ENCODE data around the gene GATD1. TPM values are rescaled to one million over a fixed set of nuclear protein-coding genes. Genes with fewer than 3 reads are reported as not detected.

Gene GATD1
- total RNA-seq, 2 donors from 2014 or later: 39.9 to 84.9 TPM

DNA sequence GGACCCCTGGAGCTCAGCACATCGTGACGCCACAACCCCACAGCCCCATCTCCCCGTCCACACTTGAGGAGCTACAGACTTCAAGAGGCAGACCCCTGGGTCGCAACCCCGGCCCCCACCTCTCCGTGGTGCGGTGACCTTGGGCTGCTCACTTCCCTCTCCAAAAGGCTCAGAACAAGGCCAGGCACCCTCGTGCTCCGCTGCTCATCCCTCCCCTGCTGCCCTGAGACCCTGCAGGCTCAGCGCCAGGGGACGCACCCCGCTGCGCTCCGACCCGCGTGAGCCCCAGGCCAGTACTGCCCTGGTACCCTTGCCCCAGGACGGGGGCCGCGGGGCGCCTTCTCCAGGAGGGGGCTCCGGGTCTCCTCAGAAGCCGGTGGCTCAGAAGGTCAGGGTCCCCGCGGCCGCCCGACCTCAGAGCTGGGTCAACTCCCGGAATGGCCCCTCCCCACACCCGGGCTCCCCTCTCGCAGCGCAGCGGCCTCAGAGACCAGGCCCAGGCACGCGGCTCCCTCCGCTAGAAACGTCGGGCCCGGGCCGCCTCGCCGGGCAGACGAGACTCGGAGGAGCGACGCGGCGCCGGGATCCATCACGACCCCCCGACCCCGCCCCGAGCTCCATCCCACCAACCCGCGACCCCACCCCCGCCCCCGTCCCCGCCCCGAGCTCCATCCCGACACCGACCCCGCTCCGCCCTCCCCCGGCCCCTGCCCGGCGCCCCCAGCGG, 563 bp downstream of the GATD1 start:
- TF ChIP-seq, protein P1, sequence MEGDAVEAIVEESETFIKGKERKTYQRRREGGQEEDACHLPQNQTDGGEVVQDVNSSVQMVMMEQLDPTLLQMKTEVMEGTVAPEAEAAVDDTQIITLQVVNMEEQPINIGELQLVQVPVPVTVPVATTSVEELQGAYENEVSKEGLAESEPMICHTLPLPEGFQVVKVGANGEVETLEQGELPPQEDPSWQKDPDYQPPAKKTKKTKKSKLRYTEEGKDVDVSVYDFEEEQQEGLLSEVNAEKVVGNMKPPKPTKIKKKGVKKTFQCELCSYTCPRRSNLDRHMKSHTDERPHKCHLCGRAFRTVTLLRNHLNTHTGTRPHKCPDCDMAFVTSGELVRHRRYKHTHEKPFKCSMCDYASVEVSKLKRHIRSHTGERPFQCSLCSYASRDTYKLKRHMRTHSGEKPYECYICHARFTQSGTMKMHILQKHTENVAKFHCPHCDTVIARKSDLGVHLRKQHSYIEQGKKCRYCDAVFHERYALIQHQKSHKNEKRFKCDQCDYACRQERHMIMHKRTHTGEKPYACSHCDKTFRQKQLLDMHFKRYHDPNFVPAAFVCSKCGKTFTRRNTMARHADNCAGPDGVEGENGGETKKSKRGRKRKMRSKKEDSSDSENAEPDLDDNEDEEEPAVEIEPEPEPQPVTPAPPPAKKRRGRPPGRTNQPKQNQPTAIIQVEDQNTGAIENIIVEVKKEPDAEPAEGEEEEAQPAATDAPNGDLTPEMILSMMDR (IDR thresholded peaks at IDR 0.05): no peak
- intact Hi-C loops (cut with DNase I): no loop called here
- Histone ChIP-seq H3K27me3 (no peaks in the 10 kb centered on the region), H3K4me1 (peaks cover 16% of the 10 kb centered on the region), H3K9ac (ENCODE audit: low read depth in 2 of 2, low read length in 2 of 2) (peak overlapping the region; percentile 85 to 93), H3K4me3 (peak overlapping the region; percentile 72), H3K27ac (no peak overlapping the region), H3K9me3 (no peaks in the 10 kb centered on the region), H3K36me3 (no peaks in the 10 kb centered on the region)
- no peak for DNase-seq

DNA sequence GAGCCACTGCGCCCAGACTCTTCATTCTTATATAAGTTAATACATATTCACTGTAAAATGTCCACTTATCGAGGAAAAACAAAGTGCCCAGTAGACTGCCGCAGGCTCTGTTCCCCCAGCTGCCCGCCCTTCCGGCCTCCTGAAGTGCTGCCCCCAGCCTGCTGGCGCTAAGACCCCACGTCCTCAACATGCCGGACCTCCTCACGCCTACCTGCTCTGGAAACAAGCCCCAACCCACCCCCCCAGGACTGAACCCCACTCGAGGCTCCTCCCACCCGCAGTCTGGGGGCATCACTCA, 1.1 kb downstream of the GATD1 start:
- H3K27ac ChIP-seq: no peak overlapping the region
- H3K36me3 ChIP-seq: no peaks in the 10 kb centered on the region
- H3K4me1 ChIP-seq: peaks cover 16% of the 10 kb centered on the region
- H3K9me3 ChIP-seq: no peaks in the 10 kb centered on the region
- peak overlapping the region; percentile 85 to 93 for H3K9ac ChIP-seq (ENCODE audit: low read depth in 2 of 2, low read length in 2 of 2)
- H3K4me3 ChIP-seq: peak overlapping the region; percentile 72
- no peaks in the 10 kb centered on the region for H3K27me3 ChIP-seq
- TF ChIP-seq, protein P1 (IDR thresholded peaks at IDR 0.05): no peak
- intact Hi-C loops (cut with DNase I): no loop called here
- no peak for DNase-seq

DNA sequence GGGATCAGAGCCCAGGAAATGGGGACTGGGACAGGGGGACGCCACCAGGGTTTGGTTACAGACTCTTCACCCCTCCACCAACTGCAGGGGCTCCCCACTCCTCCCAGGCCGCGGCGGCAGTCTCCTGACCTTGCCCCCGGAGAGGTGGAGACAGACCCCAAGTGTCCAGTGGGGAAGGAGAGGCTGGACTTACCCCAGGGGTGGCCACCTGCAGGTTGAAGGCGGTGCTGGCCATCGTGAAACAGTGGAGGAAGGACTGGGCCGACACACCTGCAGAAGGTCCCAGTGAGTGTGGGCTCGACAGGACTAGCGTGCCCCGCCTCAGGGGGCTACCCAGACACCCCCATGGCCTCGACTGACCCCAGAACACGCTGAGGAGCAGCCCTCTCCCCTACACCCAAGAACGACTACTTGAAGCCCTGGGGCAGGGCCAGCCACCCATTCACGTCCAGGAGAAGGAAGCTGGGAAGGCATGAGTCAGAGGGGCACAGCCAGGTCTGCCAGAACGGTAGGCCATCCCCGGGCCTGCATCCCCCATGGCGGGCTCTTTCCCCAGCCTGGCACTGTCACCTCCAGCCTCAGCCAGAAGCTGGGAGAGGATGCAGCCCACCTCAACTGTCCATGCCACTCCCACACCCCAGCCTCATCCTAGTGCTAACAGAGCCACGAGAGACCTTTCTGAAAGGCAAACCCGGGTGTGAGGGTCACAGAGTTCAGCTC, 2.3 kb downstream of the GATD1 start:
- DNase-seq: no peak
- H3K9me3 ChIP-seq: no peaks in the 10 kb centered on the region
- peak overlapping the region in 1 of 2 donors; percentile 38 for H3K9ac ChIP-seq (ENCODE audit: low read depth in 2 of 2, low read length in 2 of 2)
- peaks cover 16% of the 10 kb centered on the region for H3K4me1 ChIP-seq
- peaks cover 3% of the 10 kb centered on the region for H3K36me3 ChIP-seq
- H3K27ac ChIP-seq: no peak overlapping the region
- intact Hi-C loops (cut with DNase I): no loop called here
- no peak overlapping the region for H3K4me3 ChIP-seq
- H3K27me3 ChIP-seq: no peaks in the 10 kb centered on the region
- TF ChIP-seq, protein P1 (IDR thresholded peaks at IDR 0.05): no peak

DNA sequence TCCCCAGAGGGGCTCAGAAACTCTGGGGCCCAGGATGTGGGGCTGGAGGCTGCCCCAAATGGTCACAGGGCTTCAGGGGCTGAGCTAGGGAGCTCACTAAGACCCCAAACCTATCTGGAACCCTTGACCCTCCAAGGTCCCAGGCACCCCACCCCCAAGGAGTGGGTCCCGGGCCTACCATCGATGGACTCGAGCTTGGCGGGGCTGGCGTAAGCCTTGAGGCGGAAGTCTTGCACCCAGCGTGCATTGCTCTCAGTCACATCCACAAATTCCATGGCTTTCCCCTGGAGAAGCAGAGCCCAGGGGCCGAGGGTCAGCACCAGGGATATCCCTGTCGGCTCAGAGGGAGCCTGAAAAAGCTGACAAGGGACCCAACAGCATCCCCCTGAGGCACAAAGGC, 3.5 kb downstream of the GATD1 start:
- no peaks in the 10 kb centered on the region for H3K9me3 ChIP-seq
- TF ChIP-seq, protein P1 (IDR thresholded peaks at IDR 0.05): no peak
- H3K4me3 ChIP-seq: no peak overlapping the region
- intact Hi-C loops (cut with DNase I): no loop called here
- no peak for DNase-seq
- H3K4me1 ChIP-seq: peaks cover 16% of the 10 kb centered on the region
- no peak overlapping the region for H3K9ac ChIP-seq (ENCODE audit: low read depth in 2 of 2, low read length in 2 of 2)
- no peaks in the 10 kb centered on the region for H3K27me3 ChIP-seq
- H3K36me3 ChIP-seq: peaks cover 3% of the 10 kb centered on the region
- H3K27ac ChIP-seq: no peak overlapping the region

DNA sequence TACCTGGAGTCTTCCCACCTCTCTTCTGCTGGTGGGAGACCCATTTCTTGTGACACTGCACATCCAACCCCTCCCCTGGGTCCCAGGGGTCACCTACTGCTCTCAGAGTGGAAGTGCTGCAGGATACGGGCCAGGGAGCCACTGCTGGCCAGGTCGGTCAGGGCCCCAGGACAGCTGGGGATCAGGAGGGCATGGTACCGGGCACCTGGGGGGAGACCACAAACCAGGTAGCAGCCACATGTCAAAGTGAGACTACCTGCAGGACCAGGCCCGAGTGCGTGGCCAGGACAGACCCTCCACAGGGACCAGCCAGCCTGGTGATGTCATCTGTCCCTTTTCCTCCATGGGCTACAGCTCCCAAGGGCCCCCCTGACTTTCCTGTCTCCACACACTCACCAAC, 3.9 kb downstream of the GATD1 start:
- Histone ChIP-seq H3K9me3 (no peaks in the 10 kb centered on the region), H3K4me1 (peaks cover 16% of the 10 kb centered on the region), H3K27me3 (no peaks in the 10 kb centered on the region), H3K36me3 (peaks cover 3% of the 10 kb centered on the region), H3K27ac (no peak overlapping the region), H3K4me3 (no peak overlapping the region), H3K9ac (ENCODE audit: low read depth in 2 of 2, low read length in 2 of 2) (no peak overlapping the region)
- no peak for DNase-seq
- intact Hi-C loops (cut with DNase I): no loop called here
- TF ChIP-seq, protein P1 (IDR thresholded peaks at IDR 0.05): no peak

Data from colonic mucosa (tissue), 4 donors.